ENCODE data around the gene ZNF608.
A peak's percentile ranks its signal among the peaks of the same experiment; 100 is the strongest.

The ZNF608 gene

GRCh38 chr5:124755565-124755964, 9.1 kb upstream of the ZNF608 start:
- no peak for DNase-seq

GRCh38 chr5:124755041-124755440, 8.6 kb upstream of the ZNF608 start:
- no peak for DNase-seq

GRCh38 chr5:124754206-124754927, 7.9 kb upstream of the ZNF608 start:
- DNase-seq, result peak; percentile 10

GRCh38 chr5:124752854-124753720, 6.6 kb upstream of the ZNF608 start:
- no peak for DNase-seq

GRCh38 chr5:124751031-124751430, 4.6 kb upstream of the ZNF608 start:
- no peak for DNase-seq

- DNase-seq, result peak; percentile 86
These were observed 2.5 kb upstream of the ZNF608 start for GRCh38 chr5:124748687-124749594.

- DNase-seq, result peak; percentile 74
These were observed 1.6 kb upstream of the ZNF608 start for GRCh38 chr5:124747791-124748686.

- DNase-seq, result peak; percentile 79
These were observed 714 bp upstream of the ZNF608 start for GRCh38 chr5:124746916-124747790.

GRCh38 chr5:124745007-124745927, 1.2 kb downstream of the ZNF608 start:
- DNase-seq, result no peak

- peak; percentile 83 for DNase-seq
These were observed 2.1 kb downstream of the ZNF608 start for GRCh38 chr5:124744170-124744971.

- DNase-seq, result no peak
These were observed 2.8 kb downstream of the ZNF608 start for GRCh38 chr5:124743602-124744169.

- DNase-seq, result peak; percentile 63
These were observed 3.3 kb downstream of the ZNF608 start for GRCh38 chr5:124742983-124743601.

GRCh38 chr5:124742521-124742920, 3.9 kb downstream of the ZNF608 start:
- no peak for DNase-seq

- no peak for DNase-seq
These were observed 4.5 kb downstream of the ZNF608 start for GRCh38 chr5:124741711-124742496.

GRCh38 chr5:124740991-124741583, 5.4 kb downstream of the ZNF608 start:
- DNase-seq, result no peak

- no peak for DNase-seq
These were observed 6.4 kb downstream of the ZNF608 start for GRCh38 chr5:124740071-124740470.

Data from right kidney (tissue), 1 donor.